HL-60 (cell line): Measurements from ENCODE around the gene UTP3.
"Not testable (repeated sequence)": the region's sequence is repeated elsewhere in the genome, so short reads cannot be mapped to it uniquely, and the experiment has no call there.

Experiments used
- DNase-seq, 2 experiments: peaks; one replicate each; pipeline ENCODE4 v3.0.0-alpha.2; 2010 to 2020; ENCODE audit warnings: low read depth in 1 of 2, low spot score in 1 of 2
- H3K27ac ChIP-seq: fragments of 250-450 bp; sonication (Bioruptor Pico); replicated peaks from 2 replicates; pipeline ENCODE4 v1.5.1; 2020; ENCODE audit warnings: mild to moderate bottlenecking, moderate library complexity
- H3K27me3 ChIP-seq: fragments of 250-450 bp; sonication (Bioruptor Pico); 2 replicates; pipeline ENCODE4 v1.5.1; 2021; ENCODE audit warnings: mild to moderate bottlenecking, moderate library complexity; ENCODE audit not compliant: insufficient read depth, poor library complexity, severe bottlenecking
- H3K4me3 ChIP-seq: replicated peaks from 2 replicates; pipeline ENCODE4 v1.5.1; 2011; ENCODE audit warnings: mild to moderate bottlenecking, control low read depth, low read length; ENCODE audit not compliant: insufficient read depth
- GABPA ChIP-seq: IDR thresholded peaks from 2 replicates; pipeline ENCODE4 v1.6.1; 2012; ENCODE audit warnings: low read depth
- POLR2AphosphoS5 ChIP-seq: IDR thresholded peaks from 2 replicates; pipeline ENCODE4 v1.6.1; 2012; ENCODE audit warnings: low read depth
- SPI1 ChIP-seq: IDR thresholded peaks from 2 replicates; pipeline ENCODE4 v1.6.1; 2012; ENCODE audit warnings: low read depth, mild to moderate bottlenecking, borderline replicate concordance
- TF ChIP-seq, protein P1 (sequence below): IDR thresholded peaks from one replicate; pipeline ENCODE4 v1.5.1; 2011; ENCODE audit warnings: low read length, control low read depth, inconsistent platforms; ENCODE audit not compliant: insufficient read depth
- TF ChIP-seq, protein P2 (sequence below): IDR thresholded peaks from 2 replicates; pipeline ENCODE4 v1.6.1; 2012; ENCODE audit warnings: low read depth; ENCODE audit not compliant: insufficient replicate concordance

Gene UTP3

DNA sequence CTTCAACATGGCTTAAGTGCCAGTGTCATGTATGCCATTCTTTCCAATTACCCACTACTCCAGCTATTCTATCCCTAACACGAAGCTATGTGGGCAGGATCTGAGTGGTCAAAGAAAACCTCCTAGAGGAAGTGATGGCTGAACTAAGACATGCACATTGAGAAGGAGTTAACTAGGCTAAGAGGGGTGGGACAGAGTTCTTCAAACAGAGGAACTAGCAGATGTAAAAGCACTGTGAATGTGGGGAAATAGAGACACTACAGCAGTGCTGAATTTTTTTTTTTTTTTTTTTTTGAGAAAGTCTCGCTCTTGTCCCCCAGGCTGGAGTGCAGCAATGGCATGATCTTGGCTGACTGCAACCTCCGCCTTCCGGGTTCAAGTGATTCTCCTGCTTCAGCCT lies 28.2 kb upstream of the UTP3 start:
- DNase-seq, result peak in 1 of 2 experiments; percentile 4
- no peaks in the 10 kb centered on the region for H3K27me3 ChIP-seq
- no peak overlapping the region for H3K4me3 ChIP-seq
- no peak overlapping the region for H3K27ac ChIP-seq
- TF ChIP-seq, protein P1, sequence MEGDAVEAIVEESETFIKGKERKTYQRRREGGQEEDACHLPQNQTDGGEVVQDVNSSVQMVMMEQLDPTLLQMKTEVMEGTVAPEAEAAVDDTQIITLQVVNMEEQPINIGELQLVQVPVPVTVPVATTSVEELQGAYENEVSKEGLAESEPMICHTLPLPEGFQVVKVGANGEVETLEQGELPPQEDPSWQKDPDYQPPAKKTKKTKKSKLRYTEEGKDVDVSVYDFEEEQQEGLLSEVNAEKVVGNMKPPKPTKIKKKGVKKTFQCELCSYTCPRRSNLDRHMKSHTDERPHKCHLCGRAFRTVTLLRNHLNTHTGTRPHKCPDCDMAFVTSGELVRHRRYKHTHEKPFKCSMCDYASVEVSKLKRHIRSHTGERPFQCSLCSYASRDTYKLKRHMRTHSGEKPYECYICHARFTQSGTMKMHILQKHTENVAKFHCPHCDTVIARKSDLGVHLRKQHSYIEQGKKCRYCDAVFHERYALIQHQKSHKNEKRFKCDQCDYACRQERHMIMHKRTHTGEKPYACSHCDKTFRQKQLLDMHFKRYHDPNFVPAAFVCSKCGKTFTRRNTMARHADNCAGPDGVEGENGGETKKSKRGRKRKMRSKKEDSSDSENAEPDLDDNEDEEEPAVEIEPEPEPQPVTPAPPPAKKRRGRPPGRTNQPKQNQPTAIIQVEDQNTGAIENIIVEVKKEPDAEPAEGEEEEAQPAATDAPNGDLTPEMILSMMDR, result no peak
- TF ChIP-seq POLR2AphosphoS5 (no peak), SPI1 (no peak), GABPA (no peak)
- TF ChIP-seq, protein P2, sequence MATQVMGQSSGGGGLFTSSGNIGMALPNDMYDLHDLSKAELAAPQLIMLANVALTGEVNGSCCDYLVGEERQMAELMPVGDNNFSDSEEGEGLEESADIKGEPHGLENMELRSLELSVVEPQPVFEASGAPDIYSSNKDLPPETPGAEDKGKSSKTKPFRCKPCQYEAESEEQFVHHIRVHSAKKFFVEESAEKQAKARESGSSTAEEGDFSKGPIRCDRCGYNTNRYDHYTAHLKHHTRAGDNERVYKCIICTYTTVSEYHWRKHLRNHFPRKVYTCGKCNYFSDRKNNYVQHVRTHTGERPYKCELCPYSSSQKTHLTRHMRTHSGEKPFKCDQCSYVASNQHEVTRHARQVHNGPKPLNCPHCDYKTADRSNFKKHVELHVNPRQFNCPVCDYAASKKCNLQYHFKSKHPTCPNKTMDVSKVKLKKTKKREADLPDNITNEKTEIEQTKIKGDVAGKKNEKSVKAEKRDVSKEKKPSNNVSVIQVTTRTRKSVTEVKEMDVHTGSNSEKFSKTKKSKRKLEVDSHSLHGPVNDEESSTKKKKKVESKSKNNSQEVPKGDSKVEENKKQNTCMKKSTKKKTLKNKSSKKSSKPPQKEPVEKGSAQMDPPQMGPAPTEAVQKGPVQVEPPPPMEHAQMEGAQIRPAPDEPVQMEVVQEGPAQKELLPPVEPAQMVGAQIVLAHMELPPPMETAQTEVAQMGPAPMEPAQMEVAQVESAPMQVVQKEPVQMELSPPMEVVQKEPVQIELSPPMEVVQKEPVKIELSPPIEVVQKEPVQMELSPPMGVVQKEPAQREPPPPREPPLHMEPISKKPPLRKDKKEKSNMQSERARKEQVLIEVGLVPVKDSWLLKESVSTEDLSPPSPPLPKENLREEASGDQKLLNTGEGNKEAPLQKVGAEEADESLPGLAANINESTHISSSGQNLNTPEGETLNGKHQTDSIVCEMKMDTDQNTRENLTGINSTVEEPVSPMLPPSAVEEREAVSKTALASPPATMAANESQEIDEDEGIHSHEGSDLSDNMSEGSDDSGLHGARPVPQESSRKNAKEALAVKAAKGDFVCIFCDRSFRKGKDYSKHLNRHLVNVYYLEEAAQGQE, result no peak

DNA sequence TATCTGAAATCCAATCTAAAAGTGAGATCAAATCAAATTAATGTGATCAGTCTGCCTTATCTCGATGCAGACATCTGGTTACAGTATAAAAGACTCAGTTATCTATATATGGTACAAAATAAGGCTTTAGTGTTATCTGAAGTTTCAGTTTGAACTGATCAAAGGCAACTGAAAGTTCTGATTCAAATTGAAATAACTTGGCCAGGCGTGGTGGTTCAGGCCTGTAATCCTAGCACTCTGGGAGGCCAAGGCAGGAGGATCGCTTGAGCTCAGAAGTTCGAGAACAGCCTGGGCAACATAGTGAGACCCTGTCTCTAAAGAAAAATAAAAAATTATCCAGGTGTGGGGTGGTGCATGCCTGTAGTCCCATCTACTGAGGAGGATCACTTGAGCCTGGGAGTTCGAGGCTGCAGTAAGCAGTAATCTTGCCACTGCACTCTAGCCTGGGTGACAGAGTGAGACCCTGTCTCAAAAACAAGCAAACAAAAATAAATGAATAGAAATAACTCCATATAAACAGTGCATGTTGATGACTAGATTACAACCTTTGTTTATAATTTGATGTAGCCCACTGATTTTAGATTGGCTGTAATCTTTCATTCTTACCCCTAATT lies 26.9 kb upstream of the UTP3 start:
- not testable (repeated sequence) for H3K27ac ChIP-seq, H3K4me3 ChIP-seq, DNase-seq, H3K27me3 ChIP-seq

DNA sequence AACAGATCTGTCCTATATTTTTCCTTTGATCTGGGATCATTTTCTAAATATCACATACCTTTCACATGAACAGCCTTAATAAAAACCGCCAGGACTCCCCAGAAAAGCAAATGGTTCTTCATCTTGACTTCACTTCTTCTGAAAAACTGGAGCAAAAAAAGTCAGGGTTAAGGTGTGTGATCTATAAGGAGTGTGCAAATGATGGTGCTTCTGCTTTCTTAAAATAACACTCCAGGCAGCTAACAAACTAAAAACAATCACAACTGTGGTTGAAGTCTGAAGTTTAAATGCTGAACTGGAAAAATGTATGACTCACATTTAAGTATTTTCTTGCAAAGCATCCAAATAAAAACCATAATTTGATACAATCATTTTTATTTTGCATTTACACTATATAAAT lies 22.0 kb upstream of the UTP3 start, which contains the start of gene JCHAIN:
Gene JCHAIN (minus strand): TSS at position 140 of the 400 bp plus-strand sequence. CDS start 18 bp downstream, at position 122.
- H3K27me3 ChIP-seq, result no peaks in the 10 kb centered on the region
- no peak for TF ChIP-seq SPI1
- TF ChIP-seq, protein P2, result no peak
- TF ChIP-seq GABPA, result no peak
- TF ChIP-seq, protein P1, result no peak
- no peak for TF ChIP-seq POLR2AphosphoS5
- H3K27ac ChIP-seq, result no peak within 1 kb of the TSS
- H3K4me3 ChIP-seq, result no peak within 1 kb of the TSS
- DNase-seq, result no peak

DNA sequence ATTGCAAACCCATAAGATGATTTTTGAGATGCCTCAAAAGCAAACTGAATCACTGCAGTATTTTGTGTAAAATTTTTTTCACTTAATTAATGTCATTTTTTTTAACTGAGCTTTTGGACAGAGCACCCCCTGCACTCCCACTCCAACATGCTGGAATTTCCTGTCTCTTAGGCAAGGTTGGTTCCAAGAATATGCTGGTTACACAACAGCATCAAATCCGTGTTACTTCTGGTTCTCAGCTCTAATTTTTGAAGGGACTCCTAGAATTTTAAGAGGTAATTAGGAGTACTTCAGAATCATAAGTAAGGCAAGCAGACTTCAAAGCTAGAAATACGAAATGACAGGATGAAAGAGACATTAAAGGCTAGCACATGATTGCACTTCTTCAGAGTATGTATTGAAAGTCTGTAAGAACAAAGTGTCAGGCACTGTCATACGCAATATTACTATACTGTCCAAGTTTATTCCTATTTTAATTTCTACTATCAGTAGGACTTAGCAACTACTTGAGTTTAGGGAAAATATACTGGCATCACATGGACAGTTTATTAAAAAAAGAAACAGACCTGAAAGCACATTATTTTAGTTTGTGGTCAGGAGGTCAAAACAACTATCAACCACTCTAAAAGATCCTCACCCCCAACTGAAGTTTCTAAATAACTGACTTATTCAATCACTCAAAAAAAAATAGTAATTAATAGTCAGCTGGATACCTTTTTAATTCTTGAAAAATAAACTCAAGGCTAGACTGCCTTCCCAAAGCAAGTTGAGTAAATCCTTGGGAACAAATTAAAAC lies 20.4 kb upstream of the UTP3 start:
- Histone ChIP-seq H3K27me3 (no peaks in the 10 kb centered on the region), H3K27ac (no peak overlapping the region), H3K4me3 (no peak overlapping the region)
- no peak for DNase-seq
- TF ChIP-seq SPI1 (no peak), POLR2AphosphoS5 (no peak), GABPA (no peak)
- TF ChIP-seq, protein P1, result no peak
- TF ChIP-seq, protein P2, result no peak
